Peyer's patch (tissue), 4 donors: ENCODE data around the gene EEF2K. TPM values are rescaled to one million over a fixed set of nuclear protein-coding genes. Genes with fewer than 3 reads are reported as not detected.

Experiments used
- DNase-seq, 3 donors: peaks; one replicate each; pipeline ENCODE4 v3.0.0-alpha.2; 2017 to 2019
- H3K27ac ChIP-seq, 4 donors: fragments of 200-600 bp; sonication (generic); one replicate each; pipeline ENCODE4 v1.5.1; 2016 to 2019
- H3K27me3 ChIP-seq, 2 donors: fragments of 200-600 bp; sonication (generic); one replicate each; pipeline ENCODE4 v1.5.1; 2019
- H3K36me3 ChIP-seq, 3 donors: fragments of 200-600 bp; sonication (generic); one replicate each; pipeline ENCODE4 v1.5.1; 2016 to 2019
- H3K4me1 ChIP-seq, 4 donors: fragments of 200-600 bp; sonication (generic); one replicate each; pipeline ENCODE4 v1.5.1; 2016 to 2019
- H3K4me3 ChIP-seq, 4 donors: fragments of 200-600 bp; sonication (generic); 1 replicate in 3 of 4; 2 replicates in 1 of 4; pipeline ENCODE4 v1.5.1; 2016 to 2019; ENCODE audit warnings: mild to moderate bottlenecking in 1 of 4
- H3K9me3 ChIP-seq, 4 donors: fragments of 200-600 bp; sonication (generic); one replicate each; pipeline ENCODE4 v1.5.1; 2016 to 2019; ENCODE audit warnings: mild to moderate bottlenecking in 1 of 4
- CTCF ChIP-seq, 6 experiments: fragments of 450-650 bp in 4 of 6; fragments of 200-600 bp in 2 of 6; sonication (generic) in 1 of 6; IDR thresholded peaks; one replicate each; pipeline ENCODE4 v1.5.1; 2017 to 2019; ENCODE audit warnings: antibody characterized with exemption in 6 of 6, mild to moderate bottlenecking in 3 of 6, moderate library complexity in 1 of 6
- POLR2A ChIP-seq, 2 donors: fragments of 450-650 bp; IDR thresholded peaks; one replicate each; pipeline ENCODE4 v1.5.1; 2017; ENCODE audit warnings: antibody characterized with exemption in 2 of 2, mild to moderate bottlenecking in 2 of 2, moderate library complexity in 2 of 2
- total RNA-seq, 4 donors: library from RNA; depleted of rRNA; stranded (reverse); fragments of >200 nt; gene quantifications; one replicate each; pipeline ENCODE4 v1.1.0, GENCODE V29; 2016

EEF2K gene
- total RNA-seq, 4 donors from 2014 or later: 26.9 to 46.4 (median 36.1) TPM

GRCh38 chr16:22323173-22323958 is 117.3 kb downstream of the EEF2K start:
- TF ChIP-seq CTCF (IDR thresholded peaks at IDR 0.05) (no peak), POLR2A (IDR thresholded peaks at IDR 0.05) (no peak)
- Histone ChIP-seq H3K27me3 (no peaks in the 10 kb centered on the region), H3K4me3 (no peak overlapping the region), H3K36me3 (peaks cover 0 to 92% (median 0%) of the 10 kb centered on the region in 3 donors), H3K9me3 (no peaks in the 10 kb centered on the region), H3K27ac (no peak overlapping the region), H3K4me1 (no peaks in the 10 kb centered on the region)
- DNase-seq: peak in 1 of 3 donors; percentile 43

- H3K36me3 ChIP-seq: peaks cover 0 to 92% (median 0%) of the 10 kb centered on the region in 3 donors
- no peak for TF ChIP-seq CTCF (IDR thresholded peaks at IDR 0.05)
- no peak for TF ChIP-seq POLR2A (IDR thresholded peaks at IDR 0.05)
- no peak overlapping the region for H3K4me3 ChIP-seq
- DNase-seq: peak in 1 of 3 donors; percentile 42
- no peak overlapping the region for H3K27ac ChIP-seq
- H3K27me3 ChIP-seq: no peaks in the 10 kb centered on the region
- H3K9me3 ChIP-seq: no peaks in the 10 kb centered on the region
- no peaks in the 10 kb centered on the region for H3K4me1 ChIP-seq
Observed at GRCh38 chr16:22323959-22324786, 118.1 kb downstream of the EEF2K start.

- TF ChIP-seq CTCF (IDR thresholded peaks at IDR 0.05) (no peak), POLR2A (IDR thresholded peaks at IDR 0.05) (no peak)
- Histone ChIP-seq H3K27ac (no peak overlapping the region), H3K4me3 (no peak overlapping the region), H3K27me3 (no peaks in the 10 kb centered on the region), H3K36me3 (peaks cover 0 to 88% (median 0%) of the 10 kb centered on the region in 3 donors), H3K9me3 (no peaks in the 10 kb centered on the region), H3K4me1 (peaks cover 0 to under 1% (median 0%) of the 10 kb centered on the region in 4 donors)
- DNase-seq: no peak
Observed at GRCh38 chr16:22324787-22325597, 118.9 kb downstream of the EEF2K start.

- Histone ChIP-seq H3K36me3 (peaks cover 0 to 80% (median 0%) of the 10 kb centered on the region in 3 donors), H3K9me3 (no peaks in the 10 kb centered on the region), H3K4me1 (peaks cover 0 to 6% (median 0%) of the 10 kb centered on the region in 4 donors), H3K27me3 (no peaks in the 10 kb centered on the region), H3K27ac (no peak overlapping the region), H3K4me3 (no peak overlapping the region)
- DNase-seq: no peak
- TF ChIP-seq CTCF (IDR thresholded peaks at IDR 0.05): no peak
- TF ChIP-seq POLR2A (IDR thresholded peaks at IDR 0.05): no peak
Observed at GRCh38 chr16:22325598-22326368, 119.7 kb downstream of the EEF2K start.

GRCh38 chr16:22326369-22326652 is 120.2 kb downstream of the EEF2K start:
- DNase-seq: no peak
- Histone ChIP-seq H3K4me3 (no peak overlapping the region), H3K9me3 (no peaks in the 10 kb centered on the region), H3K36me3 (peaks cover 0 to 80% (median 0%) of the 10 kb centered on the region in 3 donors), H3K4me1 (peaks cover 0 to 6% (median 0%) of the 10 kb centered on the region in 4 donors), H3K27ac (no peak overlapping the region), H3K27me3 (no peaks in the 10 kb centered on the region)
- TF ChIP-seq POLR2A (IDR thresholded peaks at IDR 0.05): no peak
- TF ChIP-seq CTCF (IDR thresholded peaks at IDR 0.05): no peak
